Fibroblast of peridontal ligament (primary cell): Measurements from ENCODE around the gene ACOXL.

Source experiments
- DNase-seq: peaks from one replicate; pipeline ENCODE4 v3.0.0-alpha.2; 2010; ENCODE audit errors: extremely low read depth

ACOXL gene

DNA sequence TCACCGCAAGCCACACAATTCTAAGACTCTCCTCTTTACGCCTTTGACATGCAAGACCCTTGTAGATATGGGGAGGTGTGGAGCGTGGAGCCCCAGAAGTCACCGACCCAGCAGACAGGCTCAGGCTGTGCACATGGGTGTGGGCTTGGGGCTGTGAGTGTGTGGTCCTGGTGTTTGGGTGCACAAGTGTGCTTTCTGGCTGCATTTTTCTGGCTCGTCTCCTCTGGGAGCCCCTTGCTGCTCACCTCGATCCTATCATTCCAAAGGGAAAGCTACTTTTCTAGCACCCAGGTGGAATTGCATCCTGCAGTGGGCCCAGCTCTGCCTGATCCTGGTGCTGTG, 143.0 kb downstream of the ACOXL start:
- DNase-seq = no peak

DNA sequence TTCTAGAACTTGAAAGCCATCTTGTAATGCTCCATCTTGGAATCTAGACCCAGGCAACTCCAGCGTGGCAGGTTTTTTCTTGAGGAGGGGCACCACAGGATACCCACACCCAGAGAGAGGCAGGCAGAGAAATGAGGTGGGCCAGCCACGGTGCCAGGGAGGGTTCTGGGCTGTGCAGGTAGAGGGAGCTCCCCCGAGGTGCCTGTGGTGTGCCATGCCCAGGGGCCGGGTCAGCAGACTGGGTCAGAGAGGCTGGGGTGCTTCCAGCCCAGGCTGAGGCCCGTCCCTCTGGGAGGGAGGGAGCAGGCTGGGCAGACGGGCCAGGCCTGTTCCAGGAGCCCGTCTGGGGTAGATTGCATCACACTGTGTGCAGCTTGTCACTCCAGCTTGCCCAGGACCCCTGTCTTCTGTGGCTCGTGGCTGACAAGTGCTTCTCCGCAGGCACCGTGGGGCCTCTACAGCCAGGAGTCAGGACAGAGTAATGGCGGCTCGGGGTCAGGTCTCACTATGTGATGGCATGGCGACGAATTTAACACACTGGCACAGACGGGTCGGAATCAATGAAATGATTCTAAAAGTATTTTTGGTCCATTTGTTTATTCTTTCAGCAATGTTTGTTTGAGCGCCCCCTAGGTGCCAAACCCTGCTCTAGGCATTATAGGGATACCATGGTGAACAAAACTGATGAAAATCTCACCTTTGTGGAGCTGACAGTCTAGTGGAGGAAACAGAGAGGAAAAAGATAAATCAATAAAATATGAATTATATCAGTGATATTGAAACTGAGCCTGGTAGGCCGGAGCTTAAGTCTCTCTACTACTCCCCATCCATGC, 144.0 kb downstream of the ACOXL start:
- DNase-seq = no peak

GRCh38 chr2:110877031-110877827, 144.9 kb downstream of the ACOXL start:
- no peak for DNase-seq

DNA sequence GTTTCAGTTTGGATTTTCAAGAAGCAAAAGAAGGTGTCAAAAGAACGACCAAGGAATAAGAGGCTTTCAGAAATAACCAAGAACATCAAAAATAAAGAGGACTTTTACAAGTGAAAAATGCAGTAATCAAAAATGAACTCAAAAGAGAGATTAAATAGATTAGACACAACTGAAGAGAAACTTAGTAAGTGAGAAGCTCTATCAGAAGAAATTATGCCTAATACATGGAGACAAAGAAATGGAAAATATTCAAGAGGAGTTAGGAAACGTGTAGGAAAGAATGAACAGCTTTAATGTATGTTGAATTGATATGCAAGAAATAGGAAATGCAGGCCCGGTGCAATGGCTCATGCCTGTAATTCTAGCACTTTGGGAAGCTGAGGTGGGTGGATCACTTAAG, 145.8 kb downstream of the ACOXL start:
- DNase-seq = no peak

- no peak for DNase-seq
Observed at GRCh38 chr2:110881908-110882307, 149.5 kb downstream of the ACOXL start.

DNA sequence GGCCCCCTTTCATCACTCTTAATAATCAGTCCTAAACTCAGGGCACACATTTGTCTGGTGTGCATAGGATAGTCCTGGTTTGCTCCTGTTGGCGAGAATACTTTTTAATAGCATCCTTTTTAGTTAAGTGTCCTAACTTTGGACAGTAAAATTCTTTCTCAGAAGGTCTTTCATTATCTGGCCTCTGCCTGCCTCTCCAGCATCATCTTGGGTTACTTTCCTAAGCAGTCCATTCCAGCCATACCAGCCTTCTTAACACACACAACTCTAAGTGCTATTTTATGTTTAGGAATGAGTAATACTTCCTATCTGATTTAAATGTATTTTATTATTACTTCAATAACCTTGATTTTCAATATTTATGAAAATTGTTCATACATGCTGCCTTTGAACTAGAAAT, 151.0 kb downstream of the ACOXL start:
- DNase-seq = no peak

GRCh38 chr2:110885256-110885655, 152.9 kb downstream of the ACOXL start:
- DNase-seq = no peak

GRCh38 chr2:110886826-110887573, 154.6 kb downstream of the ACOXL start:
- no peak for DNase-seq

DNA sequence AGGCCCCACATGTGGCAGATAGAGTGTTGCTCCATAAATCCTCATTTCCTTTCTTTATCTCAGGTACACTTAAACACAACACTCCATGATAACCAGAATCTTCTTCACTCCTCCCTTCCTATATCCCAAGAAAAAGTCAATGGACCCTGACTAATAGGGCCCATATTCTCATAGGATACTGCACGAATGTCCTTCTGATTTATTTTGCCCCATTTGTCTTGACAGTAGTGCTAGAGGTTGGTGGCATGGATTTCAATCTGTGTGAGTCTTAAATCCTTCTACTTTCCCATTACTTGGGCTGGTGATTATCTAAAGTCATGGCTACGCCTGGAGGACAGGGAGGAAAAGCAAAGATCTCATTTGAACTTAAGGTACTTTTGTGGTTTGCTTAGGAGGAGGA, 156.0 kb downstream of the ACOXL start:
- no peak for DNase-seq

DNA sequence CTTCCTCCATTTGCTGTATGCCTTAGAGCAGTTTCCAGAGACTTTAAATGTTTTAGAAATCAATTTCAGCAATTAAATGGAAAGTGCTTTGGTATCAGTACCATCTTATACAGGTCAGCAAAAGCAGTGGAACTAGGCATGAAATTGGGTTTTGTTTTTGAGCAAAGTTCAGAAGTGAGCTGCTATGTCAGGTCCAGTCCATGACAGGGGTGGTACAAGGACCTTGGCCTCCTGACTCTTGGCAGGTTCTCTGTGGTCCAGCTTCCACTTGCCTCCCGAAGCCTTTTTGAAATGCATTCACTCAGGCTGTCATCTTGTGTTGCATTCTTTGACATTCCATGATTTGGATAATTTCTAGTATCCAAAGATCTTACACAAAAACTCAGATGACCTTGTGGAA, 159.3 kb downstream of the ACOXL start:
- no peak for DNase-seq

DNA sequence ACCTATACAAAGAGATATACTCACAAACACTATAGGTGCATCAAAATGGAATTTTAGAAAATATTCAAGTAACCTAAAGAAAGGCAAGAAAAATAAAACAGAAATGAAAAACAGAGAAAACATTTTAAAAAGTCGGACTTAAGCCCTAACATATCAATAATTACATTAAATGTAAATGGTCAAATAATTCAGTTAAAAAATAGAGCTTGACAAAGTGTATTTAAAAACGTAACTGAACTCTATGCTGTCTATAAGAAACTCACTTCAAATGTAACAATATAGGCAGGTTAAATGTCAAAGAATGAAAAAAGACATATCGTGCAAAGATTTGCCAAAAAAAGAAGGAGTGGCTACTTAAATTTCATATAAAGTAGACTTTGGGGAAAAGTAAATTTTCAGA, 163.9 kb downstream of the ACOXL start:
- DNase-seq = no peak

- DNase-seq = no peak
Observed at GRCh38 chr2:110897966-110898365, 165.6 kb downstream of the ACOXL start.

- DNase-seq = no peak
Observed at GRCh38 chr2:110900191-110900590, 167.8 kb downstream of the ACOXL start.

DNA sequence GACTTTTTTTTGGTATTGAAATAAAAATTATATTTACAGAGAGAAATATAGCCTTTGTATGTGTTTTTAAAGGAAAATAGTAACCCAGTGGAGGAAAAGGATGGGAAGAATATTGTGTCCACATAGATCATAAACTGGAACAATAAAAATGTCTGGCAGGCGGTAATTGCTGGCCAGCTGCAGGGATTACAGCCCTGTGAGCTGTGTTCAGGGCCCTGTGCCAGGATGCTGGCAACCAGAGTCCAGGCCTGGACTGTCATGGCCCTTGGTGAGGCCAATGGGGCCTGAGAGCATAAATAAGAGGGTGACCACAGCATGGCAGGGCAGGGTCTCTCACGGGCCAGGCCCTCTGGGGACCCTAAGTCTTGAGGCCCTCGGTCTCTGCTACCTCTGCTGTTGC, 171.2 kb downstream of the ACOXL start:
- DNase-seq = no peak

GRCh38 chr2:110904116-110904778, 171.9 kb downstream of the ACOXL start:
- no peak for DNase-seq

GRCh38 chr2:110904779-110905148, 172.4 kb downstream of the ACOXL start:
- no peak for DNase-seq

DNA sequence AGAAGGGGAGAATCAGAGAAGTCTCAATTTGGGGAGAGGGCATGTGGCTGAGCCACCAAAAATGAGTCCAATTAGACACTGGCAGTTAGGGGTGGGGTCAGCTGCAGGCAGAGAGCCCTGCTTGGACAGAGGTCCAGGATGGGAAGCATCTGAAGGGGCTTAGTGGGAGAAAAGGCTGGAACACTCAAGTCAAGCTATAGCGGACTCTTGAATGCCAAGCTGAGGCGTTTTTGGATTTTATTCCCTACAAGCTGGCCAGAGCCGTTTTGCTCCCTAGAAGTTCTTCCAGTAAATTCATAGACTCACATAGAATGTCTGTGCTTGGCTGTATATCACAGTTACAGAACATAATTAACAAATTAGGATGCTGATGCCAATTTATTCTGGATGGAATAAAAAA, 172.8 kb downstream of the ACOXL start:
- no peak for DNase-seq

- no peak for DNase-seq
Observed at GRCh38 chr2:110906613-110907298, 174.4 kb downstream of the ACOXL start.

DNA sequence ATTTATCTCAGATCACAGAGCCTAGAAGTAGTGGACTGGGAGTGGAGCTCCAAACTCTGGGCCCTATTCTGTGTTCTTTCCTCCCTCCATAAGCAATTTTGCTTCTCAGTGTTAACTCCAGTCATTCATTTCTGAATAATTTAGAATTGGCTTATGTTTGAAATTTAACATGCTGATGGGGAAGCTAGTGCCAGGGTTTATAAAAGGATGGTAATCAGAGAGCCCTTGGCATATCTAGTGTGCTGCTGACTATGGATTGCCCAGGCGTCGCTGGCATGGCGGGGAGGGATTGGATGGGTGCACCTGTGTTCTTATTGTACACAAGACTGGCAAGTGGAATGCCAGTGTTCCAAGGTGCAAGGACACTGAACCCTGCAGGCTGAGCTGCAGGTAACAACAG, 177.1 kb downstream of the ACOXL start:
- DNase-seq = no peak

DNA sequence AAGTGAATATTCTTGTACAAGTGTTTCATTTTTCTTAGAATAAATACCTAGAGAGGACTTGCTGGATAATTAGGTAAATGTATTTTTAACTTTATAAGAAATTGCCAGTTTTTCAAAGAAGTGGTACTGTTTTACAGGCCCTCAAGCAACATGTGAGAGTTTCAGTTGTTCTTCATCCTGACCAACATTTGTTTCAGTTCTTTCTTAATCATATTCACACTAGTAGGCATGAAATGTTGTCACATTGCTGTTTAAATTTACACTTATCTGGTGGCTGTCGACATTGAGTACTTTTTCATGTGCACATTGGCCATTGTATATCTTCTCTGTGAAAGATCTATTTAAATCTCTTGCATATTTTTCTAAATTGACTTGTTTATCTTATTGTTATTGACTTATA, 178.1 kb downstream of the ACOXL start:
- no peak for DNase-seq

GRCh38 chr2:110919738-110920137, 187.4 kb downstream of the ACOXL start:
- DNase-seq = no peak

DNA sequence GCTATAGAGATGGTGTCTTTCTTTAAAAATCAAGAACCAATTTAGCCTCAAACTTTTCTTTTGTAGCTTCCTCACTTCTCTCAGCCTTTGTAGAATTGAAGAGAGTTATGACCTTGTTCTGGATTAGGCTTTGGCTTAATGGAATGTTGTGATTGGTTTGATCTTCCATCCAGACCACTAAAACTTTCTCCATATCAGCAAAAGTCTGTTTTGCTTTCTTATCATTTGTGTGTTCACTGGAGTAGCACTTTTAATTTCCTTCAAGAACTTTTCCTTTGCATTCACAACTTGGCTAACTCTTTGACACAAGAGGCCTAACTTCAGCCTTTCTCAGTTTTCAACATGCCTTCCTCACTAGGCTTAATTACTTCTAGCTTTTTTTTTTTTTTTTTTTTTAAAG, 193.1 kb downstream of the ACOXL start:
- DNase-seq = no peak
